ENCODE results near the gene USH2A.

Gene USH2A

DNA sequence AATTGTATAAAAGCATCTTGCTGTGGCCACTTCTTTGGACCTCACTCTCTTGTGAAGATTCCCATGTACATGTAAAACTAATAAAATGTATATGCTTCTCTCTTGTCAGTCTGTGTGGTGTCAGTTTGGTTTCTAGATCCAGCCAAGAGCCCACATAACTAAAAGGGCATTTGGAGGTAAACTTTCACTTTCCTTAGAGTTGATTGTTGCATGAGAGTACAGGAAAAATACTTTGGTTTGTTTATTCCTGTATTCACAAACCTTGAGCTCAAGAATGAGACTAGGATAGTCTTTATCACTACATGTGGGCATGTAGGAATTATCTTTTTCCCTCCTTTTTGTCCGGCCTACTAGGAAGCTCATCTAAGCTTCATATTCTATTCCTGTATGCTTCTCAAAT, 805.3 kb downstream of the USH2A start:
- no peak for DNase-seq

GRCh38 chr1:215612391-215612790, 810.9 kb downstream of the USH2A start:
- no peak for DNase-seq

DNA sequence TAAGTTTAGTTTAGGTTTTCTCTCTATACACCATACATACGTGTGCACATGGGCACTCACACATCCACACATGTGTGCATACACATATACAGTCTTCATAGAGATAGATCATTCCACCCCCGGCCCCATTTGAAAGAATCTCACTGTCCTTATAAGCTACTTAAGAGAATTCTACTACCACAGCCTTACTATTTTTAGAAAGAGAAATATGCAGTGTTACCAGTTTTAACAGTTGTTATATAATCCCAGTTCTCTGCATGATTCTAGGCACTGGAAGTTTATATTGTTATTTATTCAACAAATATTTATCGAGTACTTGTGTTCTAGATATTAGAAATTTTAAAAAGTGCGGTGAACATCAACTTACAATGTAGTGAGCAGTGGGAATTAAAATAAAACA, 814.6 kb downstream of the USH2A start:
- DNase-seq, result no peak

DNA sequence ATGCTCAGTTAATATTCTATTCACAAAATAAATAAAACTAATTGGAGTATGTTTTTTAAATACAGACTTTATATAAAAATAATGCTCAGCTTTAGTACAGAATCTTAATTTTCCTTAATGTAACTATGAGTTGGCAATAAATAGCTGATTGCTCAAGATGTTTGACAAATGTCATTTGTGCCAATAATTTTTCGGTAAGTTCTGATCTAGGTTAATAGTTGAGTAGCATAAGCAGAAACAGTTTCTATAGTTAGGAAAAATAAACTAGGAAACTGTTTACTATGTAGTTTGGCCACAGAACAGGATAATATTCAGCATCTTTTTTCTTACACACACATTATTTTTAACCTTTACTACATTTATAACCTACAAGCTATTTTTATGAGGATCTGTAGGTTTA, 815.8 kb downstream of the USH2A start:
- no peak for DNase-seq

- no peak for DNase-seq
These were observed 816.6 kb downstream of the USH2A start for GRCh38 chr1:215606564-215607168.

DNA sequence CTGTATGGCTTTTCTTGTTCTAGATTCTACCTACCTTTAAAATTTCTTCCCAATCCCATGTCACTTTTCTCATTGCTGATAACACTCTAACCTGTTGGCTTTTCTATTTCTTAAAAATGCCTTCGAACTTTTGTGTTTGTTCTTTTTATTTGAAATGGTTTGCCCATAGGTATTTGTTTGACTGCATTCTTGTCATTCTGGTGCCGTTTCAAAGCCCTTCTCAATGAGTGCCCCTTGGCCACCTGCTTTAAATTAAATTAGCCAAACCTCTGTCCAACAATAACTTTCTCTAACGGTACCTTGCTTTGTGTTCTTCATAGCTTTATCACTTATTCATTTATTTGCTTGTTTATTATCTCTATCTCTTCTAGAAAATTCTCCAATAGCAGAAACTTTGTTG, 817.2 kb downstream of the USH2A start:
- DNase-seq, result no peak

GRCh38 chr1:215605011-215605621, 818.1 kb downstream of the USH2A start:
- DNase-seq, result no peak

DNA sequence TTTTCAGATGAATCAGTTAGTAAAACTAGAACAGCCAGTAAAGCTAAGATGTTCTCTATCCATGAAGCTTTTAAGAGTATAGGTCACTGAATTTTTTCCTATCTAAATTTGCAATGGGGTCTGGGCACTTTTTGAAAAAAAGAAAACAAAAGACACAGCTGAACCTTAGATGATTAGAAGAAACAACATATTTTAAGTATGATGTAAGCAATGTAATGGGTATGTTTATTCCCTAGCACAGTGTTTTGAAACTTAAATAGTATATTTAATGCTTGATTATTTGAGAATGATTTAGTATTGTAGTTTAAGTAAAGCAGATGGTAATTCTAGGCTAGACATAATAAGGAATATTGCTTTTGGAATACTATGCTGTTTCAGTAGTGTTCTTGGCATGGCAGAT, 819.9 kb downstream of the USH2A start:
- no peak for DNase-seq

DNA sequence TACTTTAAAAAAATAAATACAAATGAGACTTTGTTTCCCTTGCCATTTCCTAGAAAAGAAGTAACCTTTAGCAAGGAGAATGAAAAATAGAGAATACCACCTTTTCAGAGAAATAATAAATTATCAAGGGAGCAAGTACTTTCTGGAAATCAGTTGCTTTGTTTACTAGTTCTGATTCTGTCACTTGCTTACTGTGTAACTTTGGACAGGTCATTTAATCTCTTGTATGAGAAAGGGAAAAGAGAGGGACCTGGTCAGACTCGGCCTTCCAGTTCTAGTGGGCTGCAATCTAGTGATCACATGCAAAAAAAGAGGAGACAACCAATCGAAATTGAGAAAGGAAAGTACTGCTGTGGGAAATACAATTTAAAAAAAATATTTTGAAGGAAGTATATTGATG, 822.0 kb downstream of the USH2A start:
- no peak for DNase-seq

DNA sequence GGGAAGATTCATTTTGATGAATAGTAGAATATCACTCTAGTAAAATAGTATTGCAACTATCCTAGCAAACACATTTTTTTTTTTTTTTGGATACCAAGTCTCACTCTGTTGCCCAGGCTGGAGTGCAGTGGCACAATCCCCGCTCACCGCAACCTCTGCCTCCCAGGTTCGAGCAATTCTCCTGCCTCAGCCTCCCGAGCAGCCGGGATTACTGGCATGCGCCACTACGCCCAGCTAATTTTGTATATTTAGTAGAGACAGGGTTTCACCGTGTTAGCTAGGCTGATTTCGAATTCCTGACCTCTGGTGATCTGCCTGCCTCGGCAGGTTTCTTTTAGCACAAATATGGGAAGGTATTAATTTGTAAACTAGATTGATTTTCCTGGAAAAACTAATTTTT, 822.4 kb downstream of the USH2A start:
- DNase-seq, result no peak

DNA sequence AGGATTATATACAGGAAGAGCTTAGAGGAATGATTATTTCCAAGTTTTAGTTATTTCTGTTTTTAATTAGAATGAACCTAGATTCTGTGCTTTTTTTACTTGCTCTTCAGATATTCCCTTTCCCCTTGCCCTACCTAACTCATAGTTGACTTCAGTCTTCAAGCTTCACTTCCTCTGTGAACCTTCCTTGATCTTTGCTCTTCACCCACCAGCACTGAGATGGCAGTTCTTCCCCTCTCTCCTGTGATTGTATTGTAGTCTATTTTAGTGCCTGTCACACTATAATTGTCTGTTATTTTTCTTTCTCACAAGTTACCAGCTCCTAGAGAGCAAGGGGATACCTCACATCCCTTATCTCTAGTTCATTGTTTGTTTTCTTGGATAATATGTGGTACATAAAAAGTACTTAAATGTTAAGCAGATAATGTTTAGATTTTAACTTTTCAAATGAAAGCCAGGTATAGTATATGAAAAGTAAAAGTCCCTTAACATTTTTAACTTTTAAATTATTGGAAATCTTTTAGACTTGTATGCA, 822.9 kb downstream of the USH2A start:
- no peak for DNase-seq

GRCh38 chr1:215599418-215600074, 823.7 kb downstream of the USH2A start:
- DNase-seq, result no peak

DNA sequence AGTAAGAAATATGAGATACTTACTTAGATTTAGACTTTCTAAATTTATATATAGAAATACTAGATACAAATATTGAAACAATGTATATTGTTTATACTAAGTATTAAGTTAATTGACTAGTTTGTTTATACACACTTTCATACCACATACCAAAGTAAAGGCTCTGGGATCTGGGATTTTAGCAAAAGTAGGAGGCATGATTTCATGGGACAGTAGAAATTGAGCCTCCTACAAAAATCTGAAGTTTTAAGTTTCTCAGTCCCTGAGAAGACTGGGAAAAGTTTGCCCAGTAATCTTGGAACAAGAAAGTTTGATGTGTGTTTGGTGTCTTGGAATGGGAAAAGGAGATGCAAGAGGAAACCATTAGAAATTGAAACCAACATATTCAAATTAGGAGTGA, 825.3 kb downstream of the USH2A start:
- no peak for DNase-seq

GRCh38 chr1:215595231-215595630, 828.0 kb downstream of the USH2A start:
- DNase-seq, result no peak

DNA sequence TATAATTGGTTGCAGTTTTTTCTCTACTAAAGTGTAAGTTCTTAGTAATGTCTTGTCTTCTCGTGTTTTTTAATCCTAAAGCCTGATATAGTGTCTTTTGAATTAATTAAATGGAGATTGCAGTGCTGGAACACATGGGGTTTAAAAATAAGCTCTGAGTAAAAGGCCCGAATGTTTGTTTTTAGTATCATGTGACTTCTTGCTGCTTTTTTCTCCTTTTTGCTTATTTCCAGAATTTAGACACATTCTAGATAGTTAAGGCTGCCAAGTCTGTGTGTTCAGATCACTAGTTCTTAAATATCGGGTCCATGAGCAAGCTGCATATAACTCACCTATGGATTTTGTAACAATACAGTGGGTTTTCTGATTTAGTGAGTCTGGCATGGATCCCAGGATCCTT, 828.6 kb downstream of the USH2A start:
- DNase-seq, result no peak

- no peak for DNase-seq
These were observed 832.3 kb downstream of the USH2A start for GRCh38 chr1:215590779-215591491.

- no peak for DNase-seq
These were observed 833.4 kb downstream of the USH2A start for GRCh38 chr1:215589650-215590435.

DNA sequence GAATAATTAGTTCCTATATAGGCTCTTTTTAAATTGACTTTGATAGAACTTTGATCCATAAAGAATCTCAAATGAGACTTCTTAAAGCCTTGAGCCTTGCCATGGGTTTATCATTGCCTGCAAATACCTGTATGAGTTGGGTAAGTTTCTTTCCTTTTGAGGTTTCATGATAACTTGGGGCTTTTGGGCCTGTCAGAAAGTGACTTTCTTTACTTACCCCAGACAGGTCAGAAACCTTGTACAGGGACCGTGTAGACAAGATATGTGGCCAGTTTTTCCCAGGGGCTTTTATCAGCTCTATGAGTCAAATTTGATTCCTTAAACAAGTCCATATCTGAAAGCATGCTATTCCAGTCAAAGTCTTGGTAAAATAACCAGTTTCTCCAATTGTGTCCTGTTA, 838.9 kb downstream of the USH2A start:
- DNase-seq, result no peak

DNA sequence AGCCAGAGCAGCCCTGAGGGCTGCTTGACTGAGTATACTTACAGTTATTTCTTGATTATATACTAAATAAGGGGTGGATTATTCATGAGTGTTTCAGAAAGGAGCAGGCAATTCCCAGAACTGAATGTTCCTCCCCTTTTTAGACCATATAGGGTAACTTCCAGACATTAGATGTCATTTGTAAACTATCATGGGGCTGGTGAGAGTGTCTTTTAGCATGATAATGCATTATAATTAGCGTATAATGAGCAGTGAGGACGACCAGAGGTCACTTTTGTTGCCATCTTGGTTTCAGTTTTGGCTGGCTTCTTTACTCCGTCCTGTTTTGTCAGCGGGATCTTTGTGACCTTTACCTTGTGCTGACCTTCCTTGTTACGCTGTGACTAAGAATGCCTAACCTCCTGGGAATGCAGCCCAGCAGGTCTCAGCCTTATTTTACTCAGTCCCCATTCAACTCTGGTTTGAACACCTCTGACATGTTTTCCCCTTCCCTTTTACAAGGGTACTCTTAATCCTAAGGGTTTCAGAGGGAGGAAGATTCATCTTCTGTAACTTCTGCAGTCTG, 840.0 kb downstream of the USH2A start:
- DNase-seq, result no peak

GRCh38 chr1:215581896-215582295, 841.4 kb downstream of the USH2A start:
- DNase-seq, result no peak

Measured in CD4-positive, alpha-beta T cell treated with Interleukin-6 for 4 hours (primary cell).